ENCODE data around the gene ARHGAP27.

The ARHGAP27 gene

DNA sequence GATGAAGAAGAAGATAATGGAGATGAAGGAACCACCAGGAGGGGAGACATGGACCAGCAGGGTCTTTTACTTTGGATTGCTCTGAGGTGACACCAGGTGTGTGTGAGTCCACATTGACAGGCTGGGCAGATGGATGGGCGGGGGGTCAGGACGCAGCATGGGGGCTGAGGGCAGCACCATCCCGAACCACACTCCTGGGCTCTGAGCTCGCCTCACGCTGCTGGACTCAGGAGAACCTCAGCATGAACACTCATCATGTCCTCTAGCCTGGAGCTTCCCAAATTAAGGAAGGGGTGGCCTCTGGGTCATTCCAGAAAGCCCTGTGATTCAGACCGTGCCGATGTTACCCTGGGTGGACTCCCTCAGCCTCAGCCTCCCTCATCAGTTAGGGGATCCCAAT lies 65.5 kb downstream of the ARHGAP27 start:
- Histone ChIP-seq H3K27ac (ENCODE audit: low read length, poor library complexity, severe bottlenecking) (no peak overlapping the region), H3K23ac (ENCODE audit: low read length in 2 of 2) (peak overlapping the region in 1 of 2 experiments; percentile 14), H2AFZ (ENCODE audit: low read depth, low read length) (no peak overlapping the region), H2BK120ac (ENCODE audit: low read depth, low read length) (no peak overlapping the region), H2AK5ac (ENCODE audit: low read length, severe bottlenecking) (peak overlapping the region; percentile 87), H3K4me1 (ENCODE audit: control insufficient read depth, insufficient read depth, low read depth, low read length) (peaks cover 19% of the 10 kb centered on the region), H3K79me1 (replicated peaks; ENCODE audit: low read length, poor library complexity, severe bottlenecking) (no peaks in the 10 kb centered on the region), H4K91ac (ENCODE audit: low read length) (peak overlapping the region; percentile 19), H3K4ac (ENCODE audit: low read depth in 1 of 2, low read length in 2 of 2) (no peak overlapping the region), H4K8ac (ENCODE audit: low read length) (no peak overlapping the region), H2BK12ac (ENCODE audit: low read length in 2 of 2) (peak overlapping the region in 1 of 2 experiments; percentile 51), H3K27me3 (ENCODE audit: control insufficient read depth in 1 of 2, insufficient read depth in 1 of 2, low read length in 2 of 2) (peaks cover 0 to 8% of the 10 kb centered on the region in 2 experiments), H3K18ac (ENCODE audit: low read depth in 1 of 2, low read length in 2 of 2) (peak overlapping the region in 1 of 2 experiments; percentile 11), H3K14ac (ENCODE audit: low read length in 2 of 2) (no peak overlapping the region), H3K4me2 (ENCODE audit: low read length, poor library complexity, severe bottlenecking) (no peak overlapping the region), H2BK15ac (ENCODE audit: low read depth, poor library complexity, severe bottlenecking) (peak overlapping the region; percentile 95), H3K9me3 (ENCODE audit: control insufficient read depth, low read length) (no peaks in the 10 kb centered on the region), H2BK5ac (ENCODE audit: low read depth, low read length, poor library complexity, severe bottlenecking) (no peak overlapping the region), H3K36me3 (ENCODE audit: control insufficient read depth in 1 of 2, insufficient read depth in 2 of 2, low read depth in 1 of 2, low read length in 2 of 2) (no peaks in the 10 kb centered on the region), H3K4me3 (ENCODE audit: insufficient read depth in 1 of 2, low read depth in 1 of 2, low read length in 2 of 2) (no peak overlapping the region), H3K9ac (ENCODE audit: low read length) (no peak overlapping the region)
- DNase-seq = no peak
- WGBS = 97% methylated on average over 7 of the region's 7 CpGs

- H3K27me3 ChIP-seq (ENCODE audit: control insufficient read depth in 1 of 2, insufficient read depth in 1 of 2, low read length in 2 of 2) = peaks cover 0 to 11% of the 10 kb centered on the region in 2 experiments
- peak overlapping the region; percentile 26 for H2BK15ac ChIP-seq (ENCODE audit: low read depth, poor library complexity, severe bottlenecking)
- no peak overlapping the region for H2BK120ac ChIP-seq (ENCODE audit: low read depth, low read length)
- H2AFZ ChIP-seq (ENCODE audit: low read depth, low read length) = no peak overlapping the region
- 96% methylated on average over 6 of the region's 6 CpGs for WGBS
- peak overlapping the region in 1 of 2 experiments; percentile 23 for H2BK12ac ChIP-seq (ENCODE audit: low read length in 2 of 2)
- peaks cover 18% of the 10 kb centered on the region for H3K4me1 ChIP-seq (ENCODE audit: control insufficient read depth, insufficient read depth, low read depth, low read length)
- peak overlapping the region; percentile 27 for H4K91ac ChIP-seq (ENCODE audit: low read length)
- no peak overlapping the region for H3K27ac ChIP-seq (ENCODE audit: low read length, poor library complexity, severe bottlenecking)
- H3K18ac ChIP-seq (ENCODE audit: low read depth in 1 of 2, low read length in 2 of 2) = peak overlapping the region; percentile 37 to 42
- H2BK5ac ChIP-seq (ENCODE audit: low read depth, low read length, poor library complexity, severe bottlenecking) = no peak overlapping the region
- no peak overlapping the region for H3K23ac ChIP-seq (ENCODE audit: low read length in 2 of 2)
- no peak overlapping the region for H3K4me3 ChIP-seq (ENCODE audit: insufficient read depth in 1 of 2, low read depth in 1 of 2, low read length in 2 of 2)
- H3K36me3 ChIP-seq (ENCODE audit: control insufficient read depth in 1 of 2, insufficient read depth in 2 of 2, low read depth in 1 of 2, low read length in 2 of 2) = no peaks in the 10 kb centered on the region
- H2AK5ac ChIP-seq (ENCODE audit: low read length, severe bottlenecking) = peak overlapping the region; percentile 87
- H3K14ac ChIP-seq (ENCODE audit: low read length in 2 of 2) = peak overlapping the region in 1 of 2 experiments; percentile 71
- no peak overlapping the region for H4K8ac ChIP-seq (ENCODE audit: low read length)
- no peak for DNase-seq
- no peaks in the 10 kb centered on the region for H3K79me1 ChIP-seq (replicated peaks; ENCODE audit: low read length, poor library complexity, severe bottlenecking)
- H3K4me2 ChIP-seq (ENCODE audit: low read length, poor library complexity, severe bottlenecking) = no peak overlapping the region
- H3K9ac ChIP-seq (ENCODE audit: low read length) = no peak overlapping the region
- H3K9me3 ChIP-seq (ENCODE audit: control insufficient read depth, low read length) = no peaks in the 10 kb centered on the region
- peak overlapping the region in 1 of 2 experiments; percentile 35 for H3K4ac ChIP-seq (ENCODE audit: low read depth in 1 of 2, low read length in 2 of 2)
These were observed 66.0 kb downstream of the ARHGAP27 start for GRCh38 chr17:45366691-45367090.

- H2BK120ac ChIP-seq (ENCODE audit: low read depth, low read length) = no peak overlapping the region
- H3K4me2 ChIP-seq (ENCODE audit: low read length, poor library complexity, severe bottlenecking) = no peak overlapping the region
- no peak overlapping the region for H4K91ac ChIP-seq (ENCODE audit: low read length)
- H3K14ac ChIP-seq (ENCODE audit: low read length in 2 of 2) = no peak overlapping the region
- DNase-seq = no peak
- H2BK15ac ChIP-seq (ENCODE audit: low read depth, poor library complexity, severe bottlenecking) = peak overlapping the region; percentile 73
- no peaks in the 10 kb centered on the region for H3K9me3 ChIP-seq (ENCODE audit: control insufficient read depth, low read length)
- peak overlapping the region; percentile 98 for H2AK5ac ChIP-seq (ENCODE audit: low read length, severe bottlenecking)
- H3K9ac ChIP-seq (ENCODE audit: low read length) = no peak overlapping the region
- no peak overlapping the region for H3K4me3 ChIP-seq (ENCODE audit: insufficient read depth in 1 of 2, low read depth in 1 of 2, low read length in 2 of 2)
- peak overlapping the region; percentile 59 to 61 for H2BK12ac ChIP-seq (ENCODE audit: low read length in 2 of 2)
- H3K36me3 ChIP-seq (ENCODE audit: control insufficient read depth in 1 of 2, insufficient read depth in 2 of 2, low read depth in 1 of 2, low read length in 2 of 2) = no peaks in the 10 kb centered on the region
- no peak overlapping the region for H2AFZ ChIP-seq (ENCODE audit: low read depth, low read length)
- H3K27me3 ChIP-seq (ENCODE audit: control insufficient read depth in 1 of 2, insufficient read depth in 1 of 2, low read length in 2 of 2) = peaks cover 0 to 11% of the 10 kb centered on the region in 2 experiments
- H3K23ac ChIP-seq (ENCODE audit: low read length in 2 of 2) = no peak overlapping the region
- H3K79me1 ChIP-seq (replicated peaks; ENCODE audit: low read length, poor library complexity, severe bottlenecking) = no peaks in the 10 kb centered on the region
- H3K4ac ChIP-seq (ENCODE audit: low read depth in 1 of 2, low read length in 2 of 2) = no peak overlapping the region
- peak overlapping the region in 1 of 2 experiments; percentile 37 for H3K18ac ChIP-seq (ENCODE audit: low read depth in 1 of 2, low read length in 2 of 2)
- no peak overlapping the region for H4K8ac ChIP-seq (ENCODE audit: low read length)
- H2BK5ac ChIP-seq (ENCODE audit: low read depth, low read length, poor library complexity, severe bottlenecking) = no peak overlapping the region
- no peak overlapping the region for H3K27ac ChIP-seq (ENCODE audit: low read length, poor library complexity, severe bottlenecking)
- over 99% methylated on average over 3 of the region's 3 CpGs for WGBS
- peaks cover 17% of the 10 kb centered on the region for H3K4me1 ChIP-seq (ENCODE audit: control insufficient read depth, insufficient read depth, low read depth, low read length)
These were observed 66.6 kb downstream of the ARHGAP27 start for GRCh38 chr17:45366049-45366448.

DNA sequence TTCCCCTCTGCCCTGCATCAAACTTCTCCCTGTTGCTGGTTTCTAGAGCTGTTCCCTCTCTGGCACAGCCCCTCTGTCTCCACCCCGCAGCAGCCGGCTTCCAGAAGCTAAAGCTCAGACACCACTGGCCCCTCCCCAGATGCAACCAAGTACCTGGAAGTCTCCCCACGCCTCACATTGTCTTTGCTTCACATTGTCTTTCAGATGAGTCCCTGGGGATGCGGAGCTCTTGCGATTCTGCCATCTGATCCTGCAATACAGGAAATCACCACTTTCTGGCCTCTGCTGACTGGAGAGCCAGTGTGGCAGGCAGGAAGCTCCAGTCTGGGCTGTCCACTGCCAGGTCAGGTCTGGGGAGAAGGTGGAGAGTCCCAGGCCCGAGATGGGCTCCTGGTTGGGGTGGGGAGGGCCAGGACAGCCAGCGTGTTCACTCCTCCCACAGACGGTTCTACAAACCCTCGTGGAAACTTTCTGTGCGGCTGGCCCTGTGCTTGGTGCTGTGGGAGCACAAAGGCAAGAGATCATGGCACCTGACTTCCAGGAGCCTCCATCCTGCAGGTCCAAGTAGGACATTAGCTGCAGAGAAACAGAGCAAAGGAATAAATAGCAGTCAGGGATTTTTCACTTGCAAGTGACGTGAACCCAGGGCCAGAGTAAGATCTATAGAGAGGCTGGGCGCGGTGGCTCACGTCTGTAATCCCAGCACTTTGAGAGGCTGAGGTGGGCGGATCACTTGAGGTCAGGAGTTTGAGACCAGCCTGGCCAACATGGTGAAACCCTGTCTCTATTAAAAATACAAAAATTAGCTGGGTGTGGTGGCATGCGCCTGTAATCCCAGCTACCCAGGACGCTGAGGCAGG lies 67.9 kb downstream of the ARHGAP27 start:
- Histone ChIP-seq H3K9me3 (ENCODE audit: control insufficient read depth, low read length) (no peaks in the 10 kb centered on the region), H3K4me1 (ENCODE audit: control insufficient read depth, insufficient read depth, low read depth, low read length) (peaks cover 15% of the 10 kb centered on the region), H3K23ac (ENCODE audit: low read length in 2 of 2) (peak overlapping the region in 1 of 2 experiments; percentile 84), H3K36me3 (ENCODE audit: control insufficient read depth in 1 of 2, insufficient read depth in 2 of 2, low read depth in 1 of 2, low read length in 2 of 2) (no peaks in the 10 kb centered on the region), H2BK120ac (ENCODE audit: low read depth, low read length) (no peak overlapping the region), H3K9ac (ENCODE audit: low read length) (no peak overlapping the region), H4K8ac (ENCODE audit: low read length) (peak overlapping the region; percentile 54), H2BK12ac (ENCODE audit: low read length in 2 of 2) (peak overlapping the region in 1 of 2 experiments; percentile 70), H4K91ac (ENCODE audit: low read length) (peak overlapping the region; percentile 9), H2AFZ (ENCODE audit: low read depth, low read length) (peak overlapping the region; percentile 72), H3K4me2 (ENCODE audit: low read length, poor library complexity, severe bottlenecking) (no peak overlapping the region), H3K79me1 (replicated peaks; ENCODE audit: low read length, poor library complexity, severe bottlenecking) (no peaks in the 10 kb centered on the region), H2BK15ac (ENCODE audit: low read depth, poor library complexity, severe bottlenecking) (peak overlapping the region; percentile 88), H3K4ac (ENCODE audit: low read depth in 1 of 2, low read length in 2 of 2) (peak overlapping the region; percentile 9 to 31), H3K14ac (ENCODE audit: low read length in 2 of 2) (no peak overlapping the region), H3K27ac (ENCODE audit: low read length, poor library complexity, severe bottlenecking) (no peak overlapping the region), H3K4me3 (ENCODE audit: insufficient read depth in 1 of 2, low read depth in 1 of 2, low read length in 2 of 2) (no peak overlapping the region), H3K27me3 (ENCODE audit: control insufficient read depth in 1 of 2, insufficient read depth in 1 of 2, low read length in 2 of 2) (peaks cover 0 to 11% of the 10 kb centered on the region in 2 experiments), H3K18ac (ENCODE audit: low read depth in 1 of 2, low read length in 2 of 2) (peak overlapping the region; percentile 10 to 70), H2AK5ac (ENCODE audit: low read length, severe bottlenecking) (peak overlapping the region; percentile 11), H2BK5ac (ENCODE audit: low read depth, low read length, poor library complexity, severe bottlenecking) (no peak overlapping the region)
- DNase-seq = peak; percentile 72
- WGBS = 57% methylated on average over 13 of the region's 17 CpGs

All from mesenchymal stem cell (in vitro differentiated cells and primary cell).